Vagina (tissue), 2 donors: ENCODE data around the gene TMEM132C.

Source experiments
- CTCF ChIP-seq, 3 experiments: fragments of 450-650 bp in 2 of 3; fragments of 200-600 bp in 1 of 3; sonication (generic) in 1 of 3; IDR thresholded peaks; one replicate each; pipeline ENCODE4 v1.5.1; 2017 to 2019; ENCODE audit warnings: antibody characterized with exemption in 3 of 3, mild to moderate bottlenecking in 2 of 3, moderate library complexity in 2 of 3
- POLR2AphosphoS5 ChIP-seq, 2 donors: sonication (generic); formaldehyde crosslinking; IDR thresholded peaks; one replicate each; pipeline ENCODE4 v1.9.0; 2017; ENCODE audit warnings: antibody characterized with exemption in 2 of 2, mild to moderate bottlenecking in 2 of 2, low read depth in 1 of 2; ENCODE audit not compliant: insufficient read depth in 1 of 2

- TF ChIP-seq CTCF (IDR thresholded peaks at IDR 0.05), result no peak
- no peak for TF ChIP-seq POLR2AphosphoS5 (IDR thresholded peaks at IDR 0.05; ENCODE audit: insufficient read depth in 1 of 2, low read depth in 1 of 2)
These were observed 282.7 kb downstream of the TMEM132C start for GRCh38 chr12:128549601-128550218.
